T-helper 17 cell (primary cell): ENCODE measurements around the gene EPS8. TPM values are rescaled to one million over a fixed set of nuclear protein-coding genes. Genes with fewer than 3 reads are reported as not detected.

Experiments
- total RNA-seq, 4 donors: library from RNA in 2 of 4; stranded (reverse) in 2 of 4; gene quantifications; one replicate each; pipeline ENCODE4 v1.2.3 and lab custom pipeline; 2022 to 2026

Gene EPS8
- total RNA-seq, 2 donors from 2014 or later = 1.5 to 2.4 TPM

Other genes starting within 250 kb of the EPS8 start
- 100 to 1,000 TPM in 1 of 2 donors, 10 to 100 TPM in 1; 98.1 to 108 TPM for gene STRAP, start 93.0 kb upstream of the EPS8 start, total RNA-seq
- 10 to 100 TPM; 10.9 to 12.3 TPM for gene DERA, start 121.9 kb upstream of the EPS8 start, total RNA-seq